22Rv1 (cell line): ENCODE results near the gene MTHFD1L.

Source experiments
- H3K27ac ChIP-seq: fragments of 450-650 bp; 2 replicates; pipeline ENCODE4 v1.5.1; 2017
- CTCF ChIP-seq: fragments of 450-650 bp; IDR thresholded peaks from 2 replicates; pipeline ENCODE4 v1.5.1; 2017; ENCODE audit warnings: mild to moderate bottlenecking
- ZFX ChIP-seq: fragments of 450-650 bp; IDR thresholded peaks from 2 replicates; pipeline ENCODE4 v1.6.1; 2017; ENCODE audit warnings: antibody characterized with exemption, borderline replicate concordance

Gene MTHFD1L

DNA sequence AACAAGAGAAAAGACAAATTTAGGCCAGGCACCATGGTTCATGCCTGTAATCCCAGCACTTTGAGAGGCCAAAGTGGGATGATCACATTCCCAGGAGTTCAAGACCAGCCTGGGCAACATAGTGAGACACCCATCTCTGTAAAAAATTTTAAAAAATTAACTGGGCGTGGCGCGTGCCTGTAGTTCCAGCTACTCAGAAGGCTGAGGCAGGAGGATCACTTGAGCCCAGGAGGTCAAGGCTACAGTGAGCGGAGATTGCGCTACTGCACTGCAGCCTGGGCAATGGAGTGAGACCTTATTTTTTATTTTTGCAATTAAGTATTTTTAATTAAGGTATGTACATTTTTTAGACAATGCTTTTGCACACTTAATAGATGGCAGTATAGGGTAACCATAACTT, 3.3 kb downstream of the MTHFD1L start:
- TF ChIP-seq ZFX (no peak), CTCF (no peak)
- H3K27ac ChIP-seq, result no peak overlapping the region

- H3K27ac ChIP-seq, result no peak overlapping the region
- TF ChIP-seq CTCF (no peak), ZFX (no peak)
Measured at GRCh38 chr6:150874179-150874578, 8.7 kb downstream of the MTHFD1L start.

GRCh38 chr6:150875841-150876240, 10.3 kb downstream of the MTHFD1L start:
- no peak for TF ChIP-seq CTCF
- no peak for TF ChIP-seq ZFX
- H3K27ac ChIP-seq, result no peak overlapping the region

DNA sequence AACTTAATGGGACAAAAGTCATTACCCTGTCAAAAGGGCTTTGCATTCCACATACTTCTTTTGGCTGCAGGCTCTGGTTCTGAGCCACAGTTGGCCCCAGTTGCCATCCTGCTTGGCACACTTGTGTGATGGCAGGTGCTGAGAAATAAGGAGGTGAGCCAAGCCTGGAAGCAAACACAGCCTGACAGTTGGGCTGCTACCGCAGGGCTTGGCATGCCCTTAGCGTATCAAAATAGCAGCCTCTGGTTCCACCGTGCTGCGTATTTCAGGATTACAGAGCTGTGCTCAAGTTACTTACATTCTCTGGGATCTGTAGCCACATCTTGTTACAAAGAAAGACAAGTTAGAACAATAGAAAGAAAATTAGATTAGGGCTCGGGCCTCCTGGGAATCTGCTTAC, 11.1 kb downstream of the MTHFD1L start:
- H3K27ac ChIP-seq, result no peak overlapping the region
- TF ChIP-seq ZFX (no peak), CTCF (no peak)

DNA sequence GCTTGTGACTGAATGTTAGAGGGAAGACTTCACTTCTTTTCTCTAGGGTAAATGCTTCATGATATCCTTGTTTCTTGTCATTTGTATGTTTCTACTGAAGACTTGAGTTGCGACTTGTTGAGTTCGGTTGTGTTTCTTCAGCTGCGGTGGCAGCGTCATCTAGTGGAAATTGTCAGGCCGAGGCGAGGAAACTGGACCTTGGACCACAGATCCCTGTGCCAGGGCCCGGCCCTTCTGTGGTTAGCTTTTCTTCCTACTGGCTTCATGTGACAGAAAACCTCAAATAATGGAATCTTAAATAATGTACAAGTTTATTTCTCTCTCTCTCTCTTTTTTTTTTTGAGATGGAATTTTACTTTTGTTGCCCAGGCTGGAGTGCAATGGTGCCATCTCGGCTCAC, 12.4 kb downstream of the MTHFD1L start:
- H3K27ac ChIP-seq, result no peak overlapping the region
- TF ChIP-seq CTCF (no peak), ZFX (no peak)

- H3K27ac ChIP-seq, result no peak overlapping the region
- TF ChIP-seq CTCF (no peak), ZFX (no peak)
Measured at GRCh38 chr6:150878347-150879213, 13.1 kb downstream of the MTHFD1L start.

DNA sequence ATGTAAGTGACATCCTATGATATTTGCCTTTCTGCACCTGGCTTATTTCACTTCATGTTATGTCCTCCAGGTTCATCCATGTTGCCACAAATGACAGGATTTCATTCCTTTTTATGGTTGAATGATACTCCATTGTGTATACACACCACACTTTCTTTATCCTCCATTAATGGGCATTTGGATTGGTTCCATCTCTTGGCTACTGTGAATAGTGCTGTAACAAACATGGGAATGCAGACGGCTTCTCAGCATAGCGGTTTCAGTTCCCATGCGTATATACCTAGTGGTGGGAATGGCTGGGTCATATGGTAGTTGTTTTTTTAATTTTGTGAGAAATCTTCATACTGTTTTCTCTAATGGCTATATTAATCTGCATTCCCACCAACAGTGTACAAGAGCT, 14.8 kb downstream of the MTHFD1L start:
- H3K27ac ChIP-seq, result no peak overlapping the region
- no peak for TF ChIP-seq CTCF
- TF ChIP-seq ZFX, result no peak
